Measurements from ENCODE around the gene KLHL33. TPM values are rescaled to one million over a fixed set of nuclear protein-coding genes. Genes with fewer than 3 reads are reported as not detected.
A peak's percentile ranks its signal among the peaks of the same experiment; 100 is the strongest.

The KLHL33 gene
- total RNA-seq, 2 experiments from 2014 or later, result 0.12 TPM; not detected in 1

DNA sequence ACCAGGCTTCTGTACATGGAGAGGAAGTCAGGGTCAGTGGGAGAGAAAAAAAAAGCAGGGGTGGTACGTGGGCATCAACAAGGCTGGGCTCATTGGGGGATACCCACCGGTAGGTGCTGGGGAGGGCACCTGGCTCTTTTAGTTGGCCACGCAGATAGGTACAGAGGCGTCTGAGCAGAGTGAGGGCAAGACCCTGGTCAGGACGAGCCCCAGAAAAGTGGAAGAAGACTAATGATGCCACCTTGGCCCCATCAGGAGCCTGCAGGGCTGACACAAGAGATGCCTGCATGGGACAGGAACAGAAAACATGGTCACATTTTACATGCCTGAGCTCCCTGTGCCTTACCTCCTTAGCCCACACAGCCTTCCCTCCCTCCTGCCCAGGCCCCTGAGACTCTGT lies 52.3 kb downstream of the KLHL33 start:
- Mint-ChIP-seq H3K9me3 (no peaks in the 10 kb centered on the region), H3K4me3 (no peak overlapping the region), H3K4me1 (ENCODE audit: low read depth) (peaks cover 2% of the 10 kb centered on the region), H3K27me3 (no peaks in the 10 kb centered on the region), H3K27ac (no peak overlapping the region), H3K36me3 (peaks cover 62% of the 10 kb centered on the region)
- CTCF ChIA-PET, result no interaction called here
- intact Hi-C loops (cut with micrococcal nuclease), result no loop called here
- POLR2A ChIA-PET, result no interaction called here
- DNase-seq, result no peak

GRCh38 chr14:20383032-20383431 lies 52.9 kb downstream of the KLHL33 start:
- H3K9me3 Mint-ChIP-seq, result no peaks in the 10 kb centered on the region
- CTCF ChIA-PET, result no interaction called here
- intact Hi-C loops (cut with micrococcal nuclease), result no loop called here
- no peak overlapping the region for H3K27ac Mint-ChIP-seq
- no peak for DNase-seq
- no peak overlapping the region for H3K4me3 Mint-ChIP-seq
- POLR2A ChIA-PET, result interaction anchor here (0.6 kb wide), 1 partner anchor 23 kb away, joined by 4 read pairs; no protein-coding TSS in a partner anchor
- no peaks in the 10 kb centered on the region for H3K27me3 Mint-ChIP-seq
- H3K36me3 Mint-ChIP-seq, result peaks cover 58% of the 10 kb centered on the region
- H3K4me1 Mint-ChIP-seq (ENCODE audit: low read depth), result peaks cover 2% of the 10 kb centered on the region

- Mint-ChIP-seq H3K9me3 (no peaks in the 10 kb centered on the region), H3K4me1 (ENCODE audit: low read depth) (peaks cover 2% of the 10 kb centered on the region), H3K27me3 (no peaks in the 10 kb centered on the region), H3K27ac (peak overlapping the region; percentile 15), H3K4me3 (no peak overlapping the region), H3K36me3 (peaks cover 55% of the 10 kb centered on the region)
- ChIA-PET CTCF (no interaction called here), POLR2A (interaction anchor here (0.6 kb wide), 1 partner anchor 22 kb away, joined by 4 read pairs; no protein-coding TSS in a partner anchor)
- intact Hi-C loops (cut with micrococcal nuclease), result no loop called here
- DNase-seq, result no peak
Measured at GRCh38 chr14:20382526-20382925, 53.4 kb downstream of the KLHL33 start.

- Mint-ChIP-seq H3K4me1 (ENCODE audit: low read depth) (peaks cover 2% of the 10 kb centered on the region), H3K27me3 (no peaks in the 10 kb centered on the region), H3K4me3 (no peak overlapping the region), H3K27ac (no peak overlapping the region), H3K9me3 (no peaks in the 10 kb centered on the region), H3K36me3 (peaks cover 60% of the 10 kb centered on the region)
- no peak for DNase-seq
- ChIA-PET CTCF (no interaction called here), POLR2A (interaction anchor here (1.3 kb wide), 1 partner anchor 38 kb away, joined by 3 read pairs; the partner anchor contains the start of gene PARP2)
- intact Hi-C loops (cut with micrococcal nuclease), result no loop called here
Measured at GRCh38 chr14:20381341-20381740, 54.6 kb downstream of the KLHL33 start.

DNA sequence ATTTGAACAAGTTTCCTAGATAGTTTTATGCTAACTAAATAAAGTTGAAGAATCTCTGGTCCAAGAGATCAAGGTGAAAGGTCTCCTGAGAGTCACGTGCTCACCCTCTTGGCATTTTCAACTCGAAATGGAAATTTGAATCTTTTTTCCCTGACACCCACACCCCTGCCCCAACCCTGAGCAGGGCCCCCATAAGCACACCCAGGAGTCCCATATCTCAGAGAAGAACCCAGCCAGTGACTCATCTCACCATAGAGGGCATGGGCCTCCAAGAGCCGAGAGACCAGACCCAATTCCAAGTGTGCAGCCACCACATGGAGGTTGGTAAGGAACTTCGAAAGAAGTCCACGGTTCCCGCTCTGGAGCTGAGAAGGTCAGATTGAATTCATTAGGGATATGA lies 55.3 kb downstream of the KLHL33 start:
- no peak overlapping the region for H3K4me3 Mint-ChIP-seq
- no peaks in the 10 kb centered on the region for H3K9me3 Mint-ChIP-seq
- POLR2A ChIA-PET, result interaction anchor here (1.3 kb wide), 1 partner anchor 37 kb away, joined by 3 read pairs; the partner anchor contains the start of gene PARP2
- no peak for DNase-seq
- peaks cover 54% of the 10 kb centered on the region for H3K36me3 Mint-ChIP-seq
- peak overlapping the region; percentile 47 for H3K27ac Mint-ChIP-seq
- CTCF ChIA-PET, result interaction anchor here (1.0 kb wide), 1 partner anchor 53 kb away, joined by 3 read pairs; no protein-coding TSS in a partner anchor
- peaks cover 2% of the 10 kb centered on the region for H3K4me1 Mint-ChIP-seq (ENCODE audit: low read depth)
- intact Hi-C loops (cut with micrococcal nuclease), result no loop called here
- H3K27me3 Mint-ChIP-seq, result no peaks in the 10 kb centered on the region

- Mint-ChIP-seq H3K27me3 (no peaks in the 10 kb centered on the region), H3K9me3 (no peaks in the 10 kb centered on the region), H3K4me3 (no peak overlapping the region), H3K36me3 (peaks cover 56% of the 10 kb centered on the region), H3K27ac (no peak overlapping the region), H3K4me1 (ENCODE audit: low read depth) (peaks cover 2% of the 10 kb centered on the region)
- ChIA-PET POLR2A (no interaction called here), CTCF (interaction anchor here (1.0 kb wide), 1 partner anchor 52 kb away, joined by 3 read pairs; no protein-coding TSS in a partner anchor)
- no peak for DNase-seq
- intact Hi-C loops (cut with micrococcal nuclease), result no loop called here
Measured at GRCh38 chr14:20379743-20380142, 56.2 kb downstream of the KLHL33 start.

DNA sequence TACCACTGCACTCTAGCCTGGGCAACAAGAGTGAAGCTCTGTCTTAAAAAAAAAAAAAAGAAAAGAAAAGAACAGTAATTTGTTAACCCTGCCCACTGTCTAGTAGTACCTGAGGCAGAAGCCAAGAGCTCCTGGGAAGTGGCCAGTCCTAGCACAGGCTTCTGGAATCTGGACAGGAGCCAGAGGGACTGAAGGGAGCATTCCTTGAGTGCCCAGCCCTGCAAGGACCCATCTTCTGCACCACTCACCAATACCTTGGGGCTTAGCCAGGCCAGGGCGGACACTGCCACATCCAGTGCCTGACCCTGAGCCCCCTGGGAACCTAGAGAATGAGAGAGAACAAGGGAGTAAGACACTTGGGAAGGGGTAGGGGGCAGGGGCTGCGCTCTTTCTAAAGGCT lies 58.8 kb downstream of the KLHL33 start:
- H3K36me3 Mint-ChIP-seq, result peaks cover 52% of the 10 kb centered on the region
- DNase-seq, result no peak
- no peaks in the 10 kb centered on the region for H3K9me3 Mint-ChIP-seq
- H3K27me3 Mint-ChIP-seq, result no peaks in the 10 kb centered on the region
- ChIA-PET CTCF (interaction anchor here (1.5 kb wide), 1 partner anchor 236 kb away, joined by 3 read pairs; no protein-coding TSS in a partner anchor), POLR2A (no interaction called here)
- peaks cover 2% of the 10 kb centered on the region for H3K4me1 Mint-ChIP-seq (ENCODE audit: low read depth)
- intact Hi-C loops (cut with micrococcal nuclease), result no loop called here
- H3K27ac Mint-ChIP-seq, result no peak overlapping the region
- H3K4me3 Mint-ChIP-seq, result no peak overlapping the region

DNA sequence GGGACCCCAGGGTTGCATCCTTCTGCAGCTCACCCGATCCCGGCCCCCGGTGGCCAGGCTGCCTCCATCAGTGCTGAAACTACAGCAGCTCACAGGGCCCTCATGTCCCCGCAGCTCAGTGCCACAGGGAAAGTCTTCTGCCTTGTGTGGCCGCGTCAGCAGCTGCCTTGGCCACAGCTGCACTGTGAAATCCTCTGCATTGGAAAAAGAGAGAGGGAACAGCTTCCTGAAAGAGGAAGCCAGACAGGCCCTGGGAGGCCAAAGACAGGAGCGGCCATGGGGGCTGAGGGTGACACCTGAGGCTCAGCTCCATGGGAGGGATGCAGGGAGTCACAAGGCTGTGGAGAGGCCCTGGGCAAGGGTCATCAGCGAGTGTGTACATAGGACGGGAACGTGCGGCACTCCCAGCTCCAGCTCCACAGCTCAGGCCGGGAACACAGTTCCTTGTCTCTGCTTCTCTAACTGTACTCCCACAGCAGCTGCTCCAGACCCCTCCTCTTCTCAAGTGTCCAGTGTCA lies 59.8 kb downstream of the KLHL33 start:
- Mint-ChIP-seq H3K4me1 (ENCODE audit: low read depth) (peaks cover 2% of the 10 kb centered on the region), H3K27ac (no peak overlapping the region), H3K9me3 (no peaks in the 10 kb centered on the region), H3K4me3 (no peak overlapping the region), H3K36me3 (peaks cover 59% of the 10 kb centered on the region), H3K27me3 (no peaks in the 10 kb centered on the region)
- DNase-seq, result no peak
- POLR2A ChIA-PET, result interaction anchor here (0.9 kb wide), 1 partner anchor 9 kb away, joined by 3 read pairs; no protein-coding TSS in a partner anchor
- intact Hi-C loops (cut with micrococcal nuclease), result no loop called here
- CTCF ChIA-PET, result interaction anchor here (1.1 to 1.5 kb wide), 2 partner anchors 38 to 237 kb away, joined by 3 read pairs; no protein-coding TSS in a partner anchor

Other genes starting within 250 kb of the KLHL33 start
- not detected for gene OR11G2, start 245.3 kb downstream of the KLHL33 start, total RNA-seq
- not detected for gene OR11H6, start 212.5 kb downstream of the KLHL33 start, total RNA-seq
- gene OR11H7, start 207.2 kb downstream of the KLHL33 start, total RNA-seq, result not detected
- gene OR11H4, start 196.9 kb downstream of the KLHL33 start, total RNA-seq, result not detected
- 10 to 100 TPM; 19.0 to 22.7 TPM for gene TTC5, start 130.2 kb downstream of the KLHL33 start, total RNA-seq
- gene CCNB1IP1, start 102.9 kb downstream of the KLHL33 start, total RNA-seq, result 10 to 100 TPM; 70.2 to 77.4 TPM
- 10 to 100 TPM; 46.3 to 47.3 TPM for gene PARP2, start 92.5 kb downstream of the KLHL33 start, total RNA-seq
- 10 to 100 TPM; 47.1 to 49.3 TPM for gene TEP1, start 22.7 kb downstream of the KLHL33 start, total RNA-seq
- gene OSGEP, start 18.6 kb upstream of the KLHL33 start, total RNA-seq, result 10 to 100 TPM; 39.2 to 41.0 TPM
- 100 to 1,000 TPM; 186 to 193 TPM for gene APEX1, start 19.1 kb upstream of the KLHL33 start, total RNA-seq
- gene PIP4P1, start 25.3 kb upstream of the KLHL33 start, total RNA-seq, result 10 to 100 TPM; 31.1 to 35.2 TPM
- gene PNP, start 33.2 kb upstream of the KLHL33 start, total RNA-seq, result 100 to 1,000 TPM; 178 to 179 TPM
- under 1 TPM; 0.19 to 0.27 TPM for gene RNASE10, start 69.4 kb upstream of the KLHL33 start, total RNA-seq
- not detected for gene RNASE9, start 124.9 kb upstream of the KLHL33 start, total RNA-seq
- gene RNASE11, start 151.8 kb upstream of the KLHL33 start, total RNA-seq, result not detected
- not detected for gene RNASE12, start 155.2 kb upstream of the KLHL33 start, total RNA-seq
- gene OR6S1, start 205.5 kb upstream of the KLHL33 start, total RNA-seq, result not detected
- gene RNASE4, start 248.4 kb upstream of the KLHL33 start, total RNA-seq, result under 1 TPM; 0.69 to 0.70 TPM

Data from activated CD4-positive, alpha-beta memory T cell treated with anti-CD3 and anti-CD28 coated beads for 36 hours (primary cell).